KMS-11 (cell line): Measurements from ENCODE around the gene MOG.

Experiments used
- H2AFZ ChIP-seq: fragments of 200-600 bp; sonication (generic); 2 replicates; pipeline ENCODE4 v1.6.1; 2016; ENCODE audit warnings: antibody characterized with exemption, mixed run types, low read depth
- H3K27ac ChIP-seq: fragments of 200-600 bp; sonication (generic); 2 replicates; pipeline ENCODE4 v1.6.1; 2016; ENCODE audit warnings: mild to moderate bottlenecking, mixed run types
- H3K27me3 ChIP-seq: fragments of 200-600 bp; sonication (generic); 2 replicates; pipeline ENCODE4 v1.6.1; 2017; ENCODE audit warnings: mild to moderate bottlenecking, low read depth, mixed run types, moderate library complexity; ENCODE audit not compliant: insufficient read depth
- H3K36me3 ChIP-seq: fragments of 200-600 bp; sonication (generic); 2 replicates; pipeline ENCODE4 v1.6.1; 2017; ENCODE audit warnings: mild to moderate bottlenecking, mixed run types; ENCODE audit not compliant: insufficient read depth
- H3K4me1 ChIP-seq: fragments of 200-600 bp; sonication (generic); 2 replicates; pipeline ENCODE4 v1.6.1; 2016; ENCODE audit warnings: mild to moderate bottlenecking, low read depth, mixed run types; ENCODE audit not compliant: poor library complexity, severe bottlenecking
- H3K4me2 ChIP-seq: fragments of 200-600 bp; sonication (generic); 2 replicates; pipeline ENCODE4 v1.7.0; 2016; ENCODE audit warnings: mild to moderate bottlenecking, mixed run types
- H3K4me3 ChIP-seq: fragments of 200-600 bp; sonication (generic); IDR thresholded peaks from 2 replicates; pipeline ENCODE4 v1.6.1; 2017; ENCODE audit warnings: low read depth, low read length, mixed read lengths; ENCODE audit not compliant: insufficient read depth
- H3K79me2 ChIP-seq: fragments of 200-600 bp; sonication (generic); 2 replicates; pipeline ENCODE4 v1.6.1; 2016; ENCODE audit warnings: low read depth, mixed run types; ENCODE audit not compliant: insufficient read depth
- H3K9ac ChIP-seq: fragments of 200-600 bp; sonication (generic); 2 replicates; pipeline ENCODE4 v1.6.1; 2016; ENCODE audit warnings: mild to moderate bottlenecking, mixed run types
- H4K20me1 ChIP-seq: fragments of 200-600 bp; sonication (generic); 2 replicates; pipeline ENCODE4 v1.6.1; 2016; ENCODE audit warnings: mild to moderate bottlenecking, mixed run types; ENCODE audit not compliant: insufficient read depth
- TF ChIP-seq, protein P1 (sequence below): fragments of 200-600 bp; sonication (generic); conservative IDR thresholded peaks from 2 replicates; pipeline ENCODE4 v1.6.1; 2017; ENCODE audit warnings: low read depth, mild to moderate bottlenecking, antibody characterized with exemption, low read length, moderate library complexity, mixed read lengths

MOG gene

DNA sequence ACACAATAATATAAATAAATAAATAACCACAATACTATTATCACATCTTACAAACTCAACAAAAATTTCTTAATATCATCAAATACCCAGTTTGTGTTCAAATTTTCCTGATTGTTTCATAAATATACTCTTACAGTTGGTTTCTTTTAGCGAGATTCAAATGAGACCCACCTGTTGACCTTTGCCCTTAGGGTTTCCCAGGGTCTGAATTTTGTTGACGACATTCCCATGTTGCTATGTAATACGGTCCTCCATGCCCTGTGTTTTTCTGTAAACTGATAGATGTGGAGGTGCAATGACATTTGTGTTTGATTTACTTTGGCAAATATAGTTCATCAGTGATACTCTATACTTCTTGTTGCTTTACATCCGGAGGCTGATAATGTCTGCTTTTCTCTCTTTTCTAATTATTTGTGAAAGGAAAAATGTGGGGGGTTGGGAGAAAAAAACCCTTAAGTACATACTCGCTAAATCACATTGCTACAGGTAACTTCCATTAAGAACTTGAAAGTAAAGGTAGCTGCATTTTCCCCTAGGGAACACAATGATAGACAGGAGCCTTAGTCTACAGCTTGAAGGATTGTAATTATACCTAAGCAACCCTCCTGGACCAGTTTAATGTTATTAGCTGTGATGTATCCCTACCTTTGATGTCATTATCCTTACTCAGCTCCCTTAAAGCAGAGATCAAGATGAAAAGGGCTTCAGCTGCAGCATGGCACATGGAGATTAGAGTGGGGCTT is 6.6 kb downstream of the MOG start:
- Histone ChIP-seq H3K4me2 (no peak overlapping the region), H3K36me3 (no peaks in the 10 kb centered on the region), H3K4me1 (no peaks in the 10 kb centered on the region), H3K27ac (no peak overlapping the region), H3K4me3 (no peak overlapping the region), H3K27me3 (no peaks in the 10 kb centered on the region), H4K20me1 (no peaks in the 10 kb centered on the region), H2AFZ (no peak overlapping the region), H3K9ac (no peak overlapping the region), H3K79me2 (no peaks in the 10 kb centered on the region)
- TF ChIP-seq, protein P1, sequence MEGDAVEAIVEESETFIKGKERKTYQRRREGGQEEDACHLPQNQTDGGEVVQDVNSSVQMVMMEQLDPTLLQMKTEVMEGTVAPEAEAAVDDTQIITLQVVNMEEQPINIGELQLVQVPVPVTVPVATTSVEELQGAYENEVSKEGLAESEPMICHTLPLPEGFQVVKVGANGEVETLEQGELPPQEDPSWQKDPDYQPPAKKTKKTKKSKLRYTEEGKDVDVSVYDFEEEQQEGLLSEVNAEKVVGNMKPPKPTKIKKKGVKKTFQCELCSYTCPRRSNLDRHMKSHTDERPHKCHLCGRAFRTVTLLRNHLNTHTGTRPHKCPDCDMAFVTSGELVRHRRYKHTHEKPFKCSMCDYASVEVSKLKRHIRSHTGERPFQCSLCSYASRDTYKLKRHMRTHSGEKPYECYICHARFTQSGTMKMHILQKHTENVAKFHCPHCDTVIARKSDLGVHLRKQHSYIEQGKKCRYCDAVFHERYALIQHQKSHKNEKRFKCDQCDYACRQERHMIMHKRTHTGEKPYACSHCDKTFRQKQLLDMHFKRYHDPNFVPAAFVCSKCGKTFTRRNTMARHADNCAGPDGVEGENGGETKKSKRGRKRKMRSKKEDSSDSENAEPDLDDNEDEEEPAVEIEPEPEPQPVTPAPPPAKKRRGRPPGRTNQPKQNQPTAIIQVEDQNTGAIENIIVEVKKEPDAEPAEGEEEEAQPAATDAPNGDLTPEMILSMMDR, result no peak

DNA sequence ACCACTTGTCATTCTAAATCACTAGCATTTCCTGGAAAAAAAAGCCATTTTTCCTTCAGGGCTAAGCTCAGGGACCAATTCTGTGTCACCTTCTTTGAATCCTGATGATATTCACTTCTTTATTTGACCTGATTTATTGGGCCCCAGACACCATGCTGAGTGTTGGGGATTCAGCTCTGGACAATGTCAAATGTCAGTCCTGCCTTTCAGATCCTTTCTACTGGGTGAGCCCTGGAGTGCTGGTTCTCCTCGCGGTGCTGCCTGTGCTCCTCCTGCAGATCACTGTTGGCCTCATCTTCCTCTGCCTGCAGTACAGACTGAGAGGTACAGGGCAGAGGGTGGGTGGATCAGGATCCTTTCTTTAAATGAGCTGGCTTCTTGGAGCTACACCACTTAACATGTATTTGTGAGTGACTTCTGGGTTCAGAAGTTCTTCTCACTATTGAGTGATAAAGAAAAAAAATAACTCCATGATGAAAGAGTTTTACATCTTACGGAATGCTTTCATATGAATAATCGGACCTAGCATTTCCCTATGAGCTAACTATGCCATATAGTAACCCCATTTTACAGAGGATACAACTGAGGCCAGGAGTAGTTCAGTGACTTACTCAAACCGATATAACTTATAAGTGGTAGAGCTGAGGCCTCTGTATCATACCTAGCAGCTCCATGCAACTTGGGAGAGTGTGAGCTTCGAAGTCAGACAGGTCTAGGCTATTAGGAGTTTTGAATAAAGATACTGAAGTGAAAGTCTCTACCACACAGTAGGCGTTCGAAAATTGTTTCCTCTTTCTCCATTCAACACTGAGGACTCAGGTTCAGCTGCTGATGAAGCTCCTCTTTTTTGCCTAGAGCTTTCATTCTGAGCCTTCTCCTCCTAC is 9.3 kb downstream of the MOG start:
- no peak overlapping the region for H2AFZ ChIP-seq
- H3K4me3 ChIP-seq, result no peak overlapping the region
- no peaks in the 10 kb centered on the region for H3K36me3 ChIP-seq
- no peak overlapping the region for H3K4me2 ChIP-seq
- no peak overlapping the region for H3K9ac ChIP-seq
- TF ChIP-seq, protein P1, result no peak
- H4K20me1 ChIP-seq, result no peaks in the 10 kb centered on the region
- H3K27me3 ChIP-seq, result no peaks in the 10 kb centered on the region
- H3K79me2 ChIP-seq, result no peaks in the 10 kb centered on the region
- no peaks in the 10 kb centered on the region for H3K4me1 ChIP-seq
- no peak overlapping the region for H3K27ac ChIP-seq

DNA sequence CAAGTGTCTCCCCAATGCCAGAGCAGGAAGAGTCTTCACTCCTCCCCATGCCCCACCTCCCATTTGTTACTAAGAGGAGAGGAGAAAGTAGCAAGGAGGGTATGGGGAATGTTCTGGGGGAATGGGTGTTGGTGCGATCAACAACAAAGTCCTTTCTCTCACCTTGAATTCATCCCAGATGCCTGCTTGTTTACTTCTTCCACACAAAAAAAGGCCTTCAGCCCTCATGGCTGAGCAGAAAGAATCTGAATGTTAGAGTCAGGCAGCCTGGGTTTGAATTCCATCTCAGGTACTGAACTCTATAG is 9.9 kb downstream of the MOG start:
- no peak overlapping the region for H3K4me2 ChIP-seq
- no peaks in the 10 kb centered on the region for H3K4me1 ChIP-seq
- no peaks in the 10 kb centered on the region for H3K79me2 ChIP-seq
- no peak overlapping the region for H2AFZ ChIP-seq
- no peaks in the 10 kb centered on the region for H3K36me3 ChIP-seq
- no peak overlapping the region for H3K9ac ChIP-seq
- H3K27ac ChIP-seq, result no peak overlapping the region
- no peaks in the 10 kb centered on the region for H3K27me3 ChIP-seq
- H4K20me1 ChIP-seq, result no peaks in the 10 kb centered on the region
- TF ChIP-seq, protein P1, result no peak
- H3K4me3 ChIP-seq, result no peak overlapping the region

DNA sequence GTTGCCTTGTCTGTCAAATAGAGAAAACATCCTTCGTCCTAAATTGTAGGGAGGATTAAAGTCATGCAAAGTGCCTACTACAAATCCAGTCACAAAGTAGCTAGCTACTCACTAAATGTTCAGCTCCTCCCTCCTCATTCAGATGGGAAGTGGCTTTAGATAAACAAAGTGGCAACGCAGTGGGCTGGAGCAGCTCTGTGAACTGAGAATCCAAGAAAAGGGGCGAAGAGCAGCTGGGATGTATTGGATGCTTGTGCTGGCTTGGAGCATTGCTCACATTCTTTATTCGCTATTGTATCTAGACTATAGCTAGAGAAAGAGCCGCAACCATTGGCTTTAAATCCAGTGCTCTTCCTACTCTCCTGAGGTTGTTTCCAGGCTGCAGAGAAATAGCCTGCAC is 10.3 kb downstream of the MOG start:
- no peaks in the 10 kb centered on the region for H3K4me1 ChIP-seq
- no peak overlapping the region for H3K4me3 ChIP-seq
- H3K27me3 ChIP-seq, result no peaks in the 10 kb centered on the region
- no peak overlapping the region for H3K27ac ChIP-seq
- TF ChIP-seq, protein P1, result no peak
- no peaks in the 10 kb centered on the region for H3K79me2 ChIP-seq
- H4K20me1 ChIP-seq, result no peaks in the 10 kb centered on the region
- no peak overlapping the region for H3K4me2 ChIP-seq
- no peaks in the 10 kb centered on the region for H3K36me3 ChIP-seq
- no peak overlapping the region for H3K9ac ChIP-seq
- no peak overlapping the region for H2AFZ ChIP-seq
